NCI-H82 treated with DMSO at 0.1 percent for 48 hours (cell line): ENCODE results near the gene CCDC157.

Source experiments
- DNase-seq: peaks from one replicate; lab custom pipeline; 2025; ENCODE audit not compliant: unreplicated experiment; lab: John Stamatoyannopoulos, UW

CCDC157 gene

DNA sequence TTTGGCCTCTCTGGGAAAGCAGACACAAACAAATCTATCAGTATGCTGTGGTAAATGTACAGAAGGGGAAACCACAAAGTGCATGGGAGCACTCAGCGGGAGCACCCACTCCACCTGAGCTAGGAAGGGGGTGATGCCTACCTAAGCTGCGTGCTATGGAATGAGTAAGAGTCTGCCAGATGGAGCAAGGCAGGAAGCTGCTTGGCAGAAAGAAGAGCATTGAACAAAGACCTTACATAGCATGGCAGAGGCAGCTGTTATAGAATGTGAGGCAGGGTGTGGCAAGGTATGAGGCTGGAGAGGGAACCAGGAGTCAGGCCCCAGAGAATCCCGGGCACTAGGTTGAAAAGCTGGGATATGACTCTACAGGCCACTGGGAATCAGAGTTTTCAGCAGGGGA is 55.0 kb downstream of the CCDC157 start:
- DNase-seq: no peak

GRCh38 chr22:30413001-30413400 is 56.2 kb downstream of the CCDC157 start:
- DNase-seq: no peak

DNA sequence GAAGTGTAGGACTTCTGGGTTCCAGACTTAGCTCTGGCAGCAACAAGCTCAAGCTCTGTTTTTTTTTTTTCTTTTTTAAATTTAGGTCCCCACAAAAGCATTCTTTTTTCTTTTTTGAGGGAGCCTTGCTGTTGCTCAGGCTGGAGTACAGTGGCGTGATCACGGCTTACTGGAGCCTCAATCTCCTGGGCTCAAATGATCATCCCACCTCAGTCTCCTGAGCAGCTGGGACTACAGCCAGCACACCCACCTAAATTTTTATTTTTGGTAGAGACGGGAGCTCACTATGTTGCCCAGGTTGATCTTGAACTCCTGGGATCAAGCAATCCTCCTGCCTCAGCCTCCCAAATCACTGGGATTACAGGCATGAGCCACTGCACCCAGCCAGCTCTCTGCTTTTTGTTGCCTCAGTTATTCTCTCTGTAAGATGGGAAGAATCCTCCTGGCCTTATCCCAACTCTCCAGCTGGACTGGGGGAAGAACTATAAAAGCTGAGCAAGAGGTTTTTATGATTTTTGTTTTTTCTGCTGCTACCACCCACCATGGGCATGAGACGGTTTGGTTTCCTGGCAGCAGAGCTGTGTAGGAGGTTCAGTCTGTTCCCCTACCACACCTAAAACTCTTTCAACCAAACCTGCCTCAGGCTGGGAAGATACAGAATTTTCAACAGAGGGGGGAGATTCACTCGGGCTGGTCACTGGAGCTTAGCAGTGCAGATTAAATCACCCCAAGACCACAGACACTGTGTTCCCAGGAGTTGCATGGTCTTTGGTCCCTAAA is 57.1 kb downstream of the CCDC157 start:
- no peak for DNase-seq

DNA sequence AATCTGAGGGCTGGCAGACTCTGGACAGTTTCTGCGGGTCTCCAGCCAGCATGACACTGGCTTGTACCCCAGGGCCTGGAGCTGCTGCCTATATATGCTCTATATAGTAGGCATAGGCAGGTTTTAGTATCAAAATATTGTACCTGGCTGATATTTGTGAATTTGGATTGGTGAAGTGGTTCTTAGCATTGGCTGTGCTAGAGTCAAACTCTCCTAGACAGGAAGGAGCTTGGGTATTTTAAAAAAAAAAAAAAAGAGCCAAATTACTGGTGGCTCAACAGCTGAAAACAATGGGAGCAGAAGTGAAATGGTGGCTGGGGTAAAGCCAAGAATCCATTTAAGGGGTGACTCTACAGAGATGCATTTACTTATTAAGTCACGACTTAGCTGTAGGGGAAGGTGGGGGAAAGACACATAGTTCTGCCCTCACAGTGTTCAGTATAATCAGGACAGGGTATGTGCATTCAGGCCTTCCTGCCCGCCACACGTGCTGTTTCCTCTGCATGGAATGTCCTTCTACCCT is 57.8 kb downstream of the CCDC157 start:
- no peak for DNase-seq

- no peak for DNase-seq
These were observed 59.6 kb downstream of the CCDC157 start for GRCh38 chr22:30416403-30416802.

DNA sequence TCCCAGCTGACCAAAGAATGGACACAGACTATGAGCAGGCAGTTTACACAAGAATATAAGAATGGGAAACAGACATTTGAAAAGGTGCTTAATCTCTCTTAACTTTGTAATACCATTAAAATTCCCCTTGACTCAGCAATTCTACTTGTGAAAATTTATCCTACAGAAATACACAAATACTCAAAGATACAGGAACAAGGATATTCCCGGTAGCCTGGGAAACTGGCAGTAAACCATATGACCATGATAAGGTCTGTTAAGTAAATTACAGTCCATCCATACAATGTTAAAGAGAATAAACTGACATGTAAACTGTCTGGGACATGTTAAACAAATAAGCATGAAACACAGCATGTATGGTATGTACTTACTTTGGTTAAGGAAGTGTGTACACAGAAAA is 60.0 kb downstream of the CCDC157 start:
- no peak for DNase-seq

DNA sequence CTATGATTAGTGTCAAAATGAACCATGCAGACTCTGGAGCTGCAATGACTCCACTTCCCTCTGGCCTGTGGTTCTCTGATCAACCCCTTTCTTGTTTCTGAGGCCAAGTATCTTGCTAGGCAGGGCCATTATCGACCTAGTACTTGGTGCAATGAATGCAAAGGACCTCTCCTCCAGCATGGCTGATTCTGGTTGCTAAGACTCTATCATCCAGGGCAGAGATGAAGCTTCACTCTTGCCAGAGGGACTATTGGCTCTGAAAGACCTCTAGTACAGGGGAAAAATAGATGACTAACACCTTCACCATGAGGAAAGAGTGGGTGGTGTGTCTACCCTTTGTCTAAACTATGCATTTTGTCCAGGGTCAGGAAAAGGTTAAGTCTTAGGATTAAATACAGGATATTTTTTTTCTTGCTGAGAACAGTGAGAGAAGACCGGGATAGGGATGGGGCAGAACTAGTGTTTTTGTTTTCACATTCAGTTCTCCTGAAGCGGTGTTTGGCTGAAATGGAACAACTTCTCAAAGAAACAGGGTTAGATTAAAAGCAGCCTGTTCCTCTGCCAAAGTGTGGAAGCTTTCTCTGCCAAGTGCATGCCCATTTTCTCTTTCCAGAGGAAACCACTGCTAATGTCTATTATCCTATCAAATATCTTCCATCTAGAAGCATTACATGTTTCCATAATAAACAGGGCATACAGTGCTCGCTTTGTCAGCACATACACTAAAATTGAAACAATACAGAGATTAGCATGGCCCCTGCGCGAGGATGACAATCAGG is 63.7 kb downstream of the CCDC157 start:
- no peak for DNase-seq

DNA sequence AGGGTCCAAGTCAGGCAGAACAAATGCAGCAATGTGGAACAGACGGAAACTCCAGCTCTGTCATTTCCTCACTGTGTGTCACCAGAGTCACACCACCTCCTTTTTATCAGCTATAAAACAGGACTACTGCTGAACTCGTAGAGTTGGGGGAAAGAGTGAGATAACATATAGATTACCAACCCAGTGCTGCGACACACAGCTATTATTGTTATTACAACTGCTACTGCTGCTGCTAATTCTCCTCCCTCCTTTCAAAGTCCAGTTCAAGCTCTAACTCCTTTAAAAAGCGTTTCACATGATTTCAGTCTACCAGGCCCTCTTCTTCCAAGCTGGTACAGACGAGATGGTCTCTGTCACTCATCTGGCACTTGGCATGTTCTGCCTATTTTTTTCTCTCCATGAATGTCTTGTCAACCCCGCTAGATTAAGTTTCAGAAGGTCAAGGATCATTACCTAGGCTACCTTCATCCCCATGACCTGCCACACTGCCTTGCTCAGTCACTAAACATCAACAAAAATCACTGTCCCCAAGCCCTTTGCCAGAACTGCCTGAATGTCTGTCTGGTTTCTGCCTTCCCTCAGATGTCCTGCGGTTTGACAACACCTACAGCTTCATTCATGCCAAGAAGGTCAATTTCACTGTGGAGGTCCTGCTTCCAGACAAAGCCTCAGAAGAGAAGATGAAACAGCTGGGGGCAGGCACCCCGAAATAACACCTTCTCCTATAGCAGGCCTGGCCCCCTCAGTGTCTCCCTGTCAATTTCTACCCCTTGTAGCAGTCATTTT is 65.1 kb downstream of the CCDC157 start:
- DNase-seq: no peak

GRCh38 chr22:30422481-30423300 is 65.9 kb downstream of the CCDC157 start:
- DNase-seq: no peak

DNA sequence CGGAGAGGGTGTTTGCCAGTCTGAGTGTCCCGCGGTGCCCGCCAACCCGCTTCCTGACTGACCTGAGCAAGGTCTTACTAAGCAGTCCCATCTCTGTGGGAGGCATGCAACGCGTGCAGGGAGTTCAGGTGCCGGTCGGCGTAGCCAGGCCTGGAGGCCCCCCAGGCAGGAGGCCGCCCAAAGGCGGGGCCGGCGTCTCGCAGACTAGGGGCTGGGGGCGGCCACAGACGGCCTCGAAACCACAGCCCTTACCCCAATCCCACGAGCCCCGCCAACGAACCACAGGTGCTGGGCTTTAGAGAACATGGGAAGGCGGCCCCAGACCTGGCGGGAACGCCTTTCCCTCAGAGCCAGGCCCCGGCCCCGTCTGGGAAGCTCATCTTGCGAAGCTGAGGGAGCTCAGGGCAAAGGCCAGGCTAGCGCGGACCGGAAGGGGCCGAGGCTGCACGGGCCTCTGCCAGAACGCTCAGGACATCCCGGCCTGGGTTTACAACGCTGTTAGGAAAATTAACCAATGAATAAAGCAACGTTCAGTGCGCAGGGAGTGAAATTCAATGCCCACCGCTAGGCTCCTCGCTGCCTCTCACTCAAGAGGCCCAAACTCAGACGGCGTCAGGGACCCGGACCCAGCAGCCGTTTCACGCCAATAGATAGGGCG is 66.6 kb downstream of the CCDC157 start:
- no peak for DNase-seq

DNA sequence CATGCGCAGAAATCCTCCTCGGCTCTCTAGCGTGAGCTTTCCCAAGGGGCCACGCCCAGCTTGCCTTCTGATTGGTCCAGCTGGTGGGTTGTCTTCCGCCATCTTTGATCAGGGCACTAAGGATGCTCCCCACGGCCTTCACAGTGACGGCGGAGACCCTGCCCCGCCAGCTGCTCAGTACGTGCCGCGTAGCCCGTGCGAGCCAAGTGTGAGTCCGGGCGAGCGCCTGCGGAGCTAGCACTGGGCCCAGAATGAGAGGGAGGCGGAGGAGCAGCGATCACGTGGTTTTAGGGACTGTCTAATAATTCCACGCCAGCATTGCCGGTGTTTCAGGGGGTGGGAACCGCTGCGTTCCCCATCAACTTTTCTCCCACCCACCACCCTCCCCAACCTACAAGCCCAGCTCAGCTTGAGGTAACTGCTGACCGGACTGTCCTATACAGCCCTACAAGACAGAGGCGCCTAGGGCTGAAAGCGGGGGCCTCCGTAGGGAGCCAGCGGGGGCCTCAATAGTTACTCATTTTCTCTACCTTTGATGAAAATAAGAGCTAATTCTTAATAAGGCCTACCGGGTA is 67.2 kb downstream of the CCDC157 start:
- DNase-seq: peak; percentile 100

GRCh38 chr22:30424534-30425326 is 67.9 kb downstream of the CCDC157 start:
- DNase-seq: no peak

- DNase-seq: no peak
These were observed 68.5 kb downstream of the CCDC157 start for GRCh38 chr22:30425327-30425615.

DNA sequence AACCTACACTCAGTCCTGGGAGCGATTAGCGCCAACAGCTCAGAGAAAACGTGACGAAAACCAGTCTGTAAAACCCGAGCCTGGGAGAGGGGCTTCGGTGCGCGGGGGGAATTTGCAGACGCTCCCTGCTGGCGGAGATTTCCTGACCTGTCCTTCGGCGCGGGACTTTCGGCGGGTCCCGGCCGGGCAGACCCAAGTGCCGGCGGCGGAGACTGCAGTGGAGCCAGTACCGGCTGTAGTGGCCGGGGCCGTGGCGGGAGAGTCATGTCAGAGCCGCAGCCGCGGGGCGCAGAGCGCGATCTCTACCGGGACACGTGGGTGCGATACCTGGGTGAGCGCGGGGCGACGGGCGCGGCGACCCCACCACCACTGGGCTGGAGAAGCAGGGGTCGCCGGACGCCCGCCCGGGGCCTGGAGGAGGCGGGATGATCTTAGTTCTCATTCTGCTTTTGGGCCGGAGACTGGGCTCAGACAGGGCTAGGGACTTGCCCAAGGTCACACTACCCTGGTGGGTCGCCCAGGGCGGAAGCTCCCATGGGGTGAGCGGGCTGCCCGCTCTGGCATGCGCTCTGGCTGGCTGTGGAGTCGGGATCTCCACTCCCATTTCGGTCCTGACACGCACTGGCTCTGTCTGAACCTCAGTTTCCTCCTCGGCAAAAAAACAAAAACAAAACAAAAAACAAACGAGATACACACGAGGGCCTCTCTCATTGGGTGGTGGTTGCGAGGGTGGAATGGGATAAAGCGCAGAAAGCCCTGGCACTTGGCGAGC is 69.0 kb downstream of the CCDC157 start, which contains the start of gene MTFP1:
MTFP1 (plus strand) TSS at position 153 of the 772 bp plus-strand sequence; CDS start at position 265, 112 bp downstream.
- peak; percentile 56 for DNase-seq
